ENCODE results near the gene RANGAP1.
A peak's percentile ranks its signal among the peaks of the same experiment; 100 is the strongest.

Gene RANGAP1, protein sequence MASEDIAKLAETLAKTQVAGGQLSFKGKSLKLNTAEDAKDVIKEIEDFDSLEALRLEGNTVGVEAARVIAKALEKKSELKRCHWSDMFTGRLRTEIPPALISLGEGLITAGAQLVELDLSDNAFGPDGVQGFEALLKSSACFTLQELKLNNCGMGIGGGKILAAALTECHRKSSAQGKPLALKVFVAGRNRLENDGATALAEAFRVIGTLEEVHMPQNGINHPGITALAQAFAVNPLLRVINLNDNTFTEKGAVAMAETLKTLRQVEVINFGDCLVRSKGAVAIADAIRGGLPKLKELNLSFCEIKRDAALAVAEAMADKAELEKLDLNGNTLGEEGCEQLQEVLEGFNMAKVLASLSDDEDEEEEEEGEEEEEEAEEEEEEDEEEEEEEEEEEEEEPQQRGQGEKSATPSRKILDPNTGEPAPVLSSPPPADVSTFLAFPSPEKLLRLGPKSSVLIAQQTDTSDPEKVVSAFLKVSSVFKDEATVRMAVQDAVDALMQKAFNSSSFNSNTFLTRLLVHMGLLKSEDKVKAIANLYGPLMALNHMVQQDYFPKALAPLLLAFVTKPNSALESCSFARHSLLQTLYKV

DNA sequence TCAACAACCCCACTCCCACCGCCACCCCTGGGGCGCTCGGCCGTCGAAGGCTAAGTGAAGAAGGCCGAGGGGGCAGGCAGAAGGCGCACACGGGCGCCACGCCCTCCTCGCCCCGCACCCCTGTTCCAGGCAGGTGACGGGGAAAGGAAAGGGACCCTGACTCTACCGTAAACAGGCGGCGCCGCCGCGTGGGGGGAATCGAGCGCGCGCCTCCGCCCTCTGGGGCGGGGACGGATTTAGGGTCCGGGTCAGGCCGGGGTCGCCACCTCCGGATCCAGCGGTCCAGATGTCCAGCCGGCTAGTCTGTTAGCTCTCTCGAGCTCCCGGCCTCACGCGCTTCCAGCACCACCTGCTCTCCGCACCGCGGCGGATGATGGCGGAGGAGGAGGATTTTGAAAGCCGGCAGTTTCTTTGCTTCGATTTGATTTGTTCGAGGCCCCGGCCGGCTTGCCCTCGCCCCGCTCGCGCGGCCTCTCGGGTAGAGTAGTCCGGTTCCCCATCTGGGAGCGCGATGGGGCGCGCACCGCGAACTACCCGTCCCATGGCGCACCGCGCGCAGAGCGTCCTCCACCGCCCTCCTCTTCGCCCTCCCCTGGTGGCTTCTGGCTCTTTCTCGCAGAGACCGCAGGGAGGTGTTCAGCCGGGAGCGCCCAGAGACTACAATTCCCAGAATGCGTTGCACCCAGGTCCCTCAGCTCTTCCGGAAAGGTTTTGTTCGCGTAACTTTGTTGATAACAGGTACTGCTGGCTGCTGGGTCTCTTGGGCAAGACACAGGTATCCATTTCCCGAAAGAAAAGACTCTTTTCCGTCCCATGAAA lies at the start of gene RANGAP1:
TSS of gene RANGAP1 (minus strand) at position 368 of the 819 bp plus-strand sequence. CDS start 5,143 bp downstream, outside the sequence.
- H3K9ac ChIP-seq (ENCODE audit: low read depth, low read length, poor library complexity, severe bottlenecking), result peak within 1 kb of the TSS; percentile 80
- peak within 1 kb of the TSS; percentile 88 for H3K4me3 ChIP-seq (ENCODE audit: low read length, poor library complexity, severe bottlenecking)
- H3K27me3 ChIP-seq (ENCODE audit: insufficient read depth, low read length, poor library complexity, severe bottlenecking), result no peaks in the 10 kb centered on the region
- peak within 1 kb of the TSS; percentile 89 for H3K4me2 ChIP-seq (ENCODE audit: low read depth, low read length, poor library complexity, severe bottlenecking)
- H3K9me2 ChIP-seq (replicated peaks; ENCODE audit: low read depth, low read length), result no peaks in the 10 kb centered on the region
- no peak for TF ChIP-seq CTCF (conservative IDR thresholded peaks at IDR 0.05; ENCODE audit: low read length)
- no peak for TF ChIP-seq EZH2phosphoT487 (IDR thresholded peaks at IDR 0.05; ENCODE audit: borderline replicate concordance)
- no peaks in the 10 kb centered on the region for H3K9me3 ChIP-seq (ENCODE audit: insufficient read depth, low read depth, low read length)
- H3K4me1 ChIP-seq (ENCODE audit: insufficient read depth, low read length, poor library complexity, severe bottlenecking), result peaks cover 35% of the 10 kb centered on the region
- H3K79me2 ChIP-seq (ENCODE audit: insufficient read depth, low read length), result peaks cover 47% of the 10 kb centered on the region
- no peaks in the 10 kb centered on the region for H3K36me3 ChIP-seq (ENCODE audit: insufficient read depth, low read length)
- H2AFZ ChIP-seq (ENCODE audit: low read length), result peak within 1 kb of the TSS; percentile 89
- H4K20me1 ChIP-seq (ENCODE audit: insufficient read depth, low read length, poor library complexity, severe bottlenecking), result peaks cover 12% of the 10 kb centered on the region
- H3F3A ChIP-seq (ENCODE audit: low read depth), result no peaks in the 10 kb centered on the region

DNA sequence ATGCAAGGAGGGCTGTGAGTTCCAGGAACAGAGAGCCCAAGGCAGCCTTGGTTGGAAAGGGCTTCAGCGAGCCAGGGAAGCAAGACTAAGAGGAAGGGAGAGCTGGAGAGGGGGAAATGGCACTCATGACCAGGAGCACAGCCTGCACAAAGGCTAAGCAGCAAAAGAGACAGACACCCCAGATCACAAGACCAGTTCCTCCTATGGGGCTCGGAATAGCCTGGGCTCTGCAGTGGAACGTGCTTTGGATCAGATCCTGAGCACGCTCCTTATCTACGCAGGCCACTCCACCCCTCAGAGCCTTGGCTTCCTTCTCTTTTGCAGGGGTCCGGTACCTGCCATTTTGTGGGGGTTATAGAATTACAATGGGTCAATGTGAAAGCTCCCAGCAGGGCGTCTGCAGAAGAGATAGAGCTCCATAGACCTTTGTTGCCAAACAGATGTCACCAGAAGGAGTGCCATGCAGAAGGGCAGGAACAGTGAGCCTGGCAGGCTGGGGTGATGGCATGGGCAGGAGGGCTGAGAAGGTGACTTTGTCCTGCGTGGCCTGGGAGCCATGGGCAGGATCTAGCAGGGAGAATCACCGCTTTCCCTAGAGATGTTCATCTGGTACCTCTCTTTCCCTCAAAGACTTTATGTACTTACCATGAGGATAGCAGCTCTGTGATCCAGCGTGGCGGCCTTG lies 49.1 kb upstream of the RANGAP1 start:
- Histone ChIP-seq H3K79me2 (ENCODE audit: insufficient read depth, low read length) (no peaks in the 10 kb centered on the region), H3K27me3 (ENCODE audit: insufficient read depth, low read length, poor library complexity, severe bottlenecking) (no peaks in the 10 kb centered on the region), H3K4me1 (ENCODE audit: insufficient read depth, low read length, poor library complexity, severe bottlenecking) (no peaks in the 10 kb centered on the region), H3K36me3 (ENCODE audit: insufficient read depth, low read length) (peaks cover 51% of the 10 kb centered on the region; the same call in 1 of the 2 replicates), H3K9me3 (ENCODE audit: insufficient read depth, low read depth, low read length) (no peaks in the 10 kb centered on the region), H3K9ac (ENCODE audit: low read depth, low read length, poor library complexity, severe bottlenecking) (no peak overlapping the region), H3K9me2 (replicated peaks; ENCODE audit: low read depth, low read length) (no peaks in the 10 kb centered on the region), H3F3A (ENCODE audit: low read depth) (no peaks in the 10 kb centered on the region), H4K20me1 (ENCODE audit: insufficient read depth, low read length, poor library complexity, severe bottlenecking) (no peaks in the 10 kb centered on the region), H3K4me2 (ENCODE audit: low read depth, low read length, poor library complexity, severe bottlenecking) (no peak overlapping the region), H3K4me3 (ENCODE audit: low read length, poor library complexity, severe bottlenecking) (no peak overlapping the region), H2AFZ (ENCODE audit: low read length) (no peak overlapping the region)
- TF ChIP-seq EZH2phosphoT487 (IDR thresholded peaks at IDR 0.05; ENCODE audit: borderline replicate concordance) (no peak), CTCF (conservative IDR thresholded peaks at IDR 0.05; ENCODE audit: low read length) (no peak)

DNA sequence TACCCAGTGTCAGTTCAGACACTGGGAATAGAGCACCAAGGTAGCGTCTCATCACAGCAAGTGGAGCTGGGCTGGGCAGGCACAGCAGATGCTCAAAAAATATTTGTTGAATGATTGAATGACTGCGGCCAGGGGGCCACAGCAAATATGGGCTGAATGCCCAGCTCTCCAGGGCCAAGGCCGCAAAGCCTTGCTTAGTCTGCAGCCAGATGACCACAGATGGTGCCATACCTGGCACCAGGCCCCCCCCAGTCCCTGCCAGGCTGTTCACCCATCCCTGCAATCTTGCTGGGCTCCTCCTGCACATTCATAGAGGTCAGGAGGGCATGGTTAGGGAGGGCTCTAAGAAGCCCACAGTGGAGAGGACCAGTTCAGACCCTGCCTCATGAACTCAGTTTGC lies 48.2 kb upstream of the RANGAP1 start:
- H3F3A ChIP-seq (ENCODE audit: low read depth), result no peaks in the 10 kb centered on the region
- H3K4me2 ChIP-seq (ENCODE audit: low read depth, low read length, poor library complexity, severe bottlenecking), result no peak overlapping the region
- H3K36me3 ChIP-seq (ENCODE audit: insufficient read depth, low read length), result peaks cover 49% of the 10 kb centered on the region; the same call in 1 of the 2 replicates
- H3K4me1 ChIP-seq (ENCODE audit: insufficient read depth, low read length, poor library complexity, severe bottlenecking), result no peaks in the 10 kb centered on the region
- no peaks in the 10 kb centered on the region for H3K79me2 ChIP-seq (ENCODE audit: insufficient read depth, low read length)
- H3K4me3 ChIP-seq (ENCODE audit: low read length, poor library complexity, severe bottlenecking), result no peak overlapping the region
- H3K9me2 ChIP-seq (replicated peaks; ENCODE audit: low read depth, low read length), result no peaks in the 10 kb centered on the region
- no peaks in the 10 kb centered on the region for H3K9me3 ChIP-seq (ENCODE audit: insufficient read depth, low read depth, low read length)
- no peak for TF ChIP-seq CTCF (conservative IDR thresholded peaks at IDR 0.05; ENCODE audit: low read length)
- no peak for TF ChIP-seq EZH2phosphoT487 (IDR thresholded peaks at IDR 0.05; ENCODE audit: borderline replicate concordance)
- no peaks in the 10 kb centered on the region for H3K27me3 ChIP-seq (ENCODE audit: insufficient read depth, low read length, poor library complexity, severe bottlenecking)
- no peaks in the 10 kb centered on the region for H4K20me1 ChIP-seq (ENCODE audit: insufficient read depth, low read length, poor library complexity, severe bottlenecking)
- no peak overlapping the region for H2AFZ ChIP-seq (ENCODE audit: low read length)
- no peak overlapping the region for H3K9ac ChIP-seq (ENCODE audit: low read depth, low read length, poor library complexity, severe bottlenecking)
